Chondrocyte (in vitro differentiated cells): ENCODE measurements around the gene MLYCD. TPM values are rescaled to one million over a fixed set of nuclear protein-coding genes. Genes with fewer than 3 reads are reported as not detected.
A peak's percentile ranks its signal among the peaks of the same experiment; 100 is the strongest.

Experiments used
- DNase-seq: peaks from one replicate; pipeline ENCODE4 v3.0.0; 2021; ENCODE audit warnings: mixed read lengths, low spot score
- H3K27ac Mint-ChIP-seq: one replicate; pipeline ENCODE4 v1.8.0; 2021; ENCODE audit warnings: mild to moderate bottlenecking, moderate library complexity, mixed read lengths; ENCODE audit not compliant: unreplicated experiment
- H3K27me3 Mint-ChIP-seq: 2 replicates; pipeline ENCODE4 v1.8.0; 2021; ENCODE audit warnings: low read depth, mixed read lengths
- H3K36me3 Mint-ChIP-seq: 2 replicates; pipeline ENCODE4 v1.8.0; 2021; ENCODE audit warnings: low read depth, mixed read lengths
- H3K4me1 Mint-ChIP-seq: 2 replicates; pipeline ENCODE4 v1.8.0; 2021; ENCODE audit warnings: low read depth, mild to moderate bottlenecking, mixed read lengths
- H3K4me3 Mint-ChIP-seq: one replicate; pipeline ENCODE4 v1.8.0; 2021; ENCODE audit warnings: mild to moderate bottlenecking, moderate library complexity, mixed read lengths; ENCODE audit not compliant: unreplicated experiment
- H3K9me3 Mint-ChIP-seq: 2 replicates; pipeline ENCODE4 v1.8.0; 2021; ENCODE audit warnings: low read depth, mixed read lengths
- total RNA-seq: library from RNA; stranded (reverse); gene quantifications from 3 replicates; pipeline ENCODE4 v1.2.1, GENCODE V29; 2021
- TF ChIP-seq, protein P1 (sequence below): fragments of 200-600 bp; sonication (generic); IDR thresholded peaks from 2 replicates; pipeline ENCODE4 v1.5.0; 2021; ENCODE audit warnings: antibody characterized with exemption, mild to moderate bottlenecking, moderate library complexity

The MLYCD gene
- total RNA-seq, 1 donor from 2014 or later: 3.1 TPM

- no peak overlapping the region for H3K4me3 Mint-ChIP-seq
- peaks cover 6% of the 10 kb centered on the region for H3K4me1 Mint-ChIP-seq
- H3K9me3 Mint-ChIP-seq: peaks cover 10% of the 10 kb centered on the region
- TF ChIP-seq, protein P1, sequence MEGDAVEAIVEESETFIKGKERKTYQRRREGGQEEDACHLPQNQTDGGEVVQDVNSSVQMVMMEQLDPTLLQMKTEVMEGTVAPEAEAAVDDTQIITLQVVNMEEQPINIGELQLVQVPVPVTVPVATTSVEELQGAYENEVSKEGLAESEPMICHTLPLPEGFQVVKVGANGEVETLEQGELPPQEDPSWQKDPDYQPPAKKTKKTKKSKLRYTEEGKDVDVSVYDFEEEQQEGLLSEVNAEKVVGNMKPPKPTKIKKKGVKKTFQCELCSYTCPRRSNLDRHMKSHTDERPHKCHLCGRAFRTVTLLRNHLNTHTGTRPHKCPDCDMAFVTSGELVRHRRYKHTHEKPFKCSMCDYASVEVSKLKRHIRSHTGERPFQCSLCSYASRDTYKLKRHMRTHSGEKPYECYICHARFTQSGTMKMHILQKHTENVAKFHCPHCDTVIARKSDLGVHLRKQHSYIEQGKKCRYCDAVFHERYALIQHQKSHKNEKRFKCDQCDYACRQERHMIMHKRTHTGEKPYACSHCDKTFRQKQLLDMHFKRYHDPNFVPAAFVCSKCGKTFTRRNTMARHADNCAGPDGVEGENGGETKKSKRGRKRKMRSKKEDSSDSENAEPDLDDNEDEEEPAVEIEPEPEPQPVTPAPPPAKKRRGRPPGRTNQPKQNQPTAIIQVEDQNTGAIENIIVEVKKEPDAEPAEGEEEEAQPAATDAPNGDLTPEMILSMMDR: peak; percentile 58
- H3K36me3 Mint-ChIP-seq: peaks cover 5% of the 10 kb centered on the region
- DNase-seq: no peak
- H3K27ac Mint-ChIP-seq: no peak overlapping the region
- H3K27me3 Mint-ChIP-seq: peaks cover 16% of the 10 kb centered on the region
These were observed 11.8 kb upstream of the MLYCD start for GRCh38 chr16:83887080-83887479.

DNA sequence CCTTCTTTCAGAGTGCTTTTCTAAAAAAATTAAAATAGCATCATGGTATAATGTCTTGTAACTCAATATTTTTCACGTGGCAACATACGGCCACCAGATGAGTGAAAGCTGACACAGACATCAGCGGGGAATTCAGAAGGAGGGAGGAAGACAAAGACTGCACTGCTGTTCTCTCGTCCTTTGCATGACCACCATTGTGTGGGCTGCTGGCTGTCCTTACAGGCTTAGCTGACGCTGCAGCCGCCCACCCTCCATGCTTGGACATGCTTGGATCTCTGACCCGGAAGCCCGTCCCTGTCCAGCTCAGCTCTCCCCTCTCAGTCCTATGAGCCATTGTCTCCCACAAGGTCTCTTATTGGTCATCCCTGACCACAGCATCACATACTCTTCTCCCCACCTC is 11.4 kb upstream of the MLYCD start:
- H3K4me3 Mint-ChIP-seq: no peak overlapping the region
- peaks cover 6% of the 10 kb centered on the region for H3K4me1 Mint-ChIP-seq
- peaks cover 14% of the 10 kb centered on the region for H3K27me3 Mint-ChIP-seq
- no peak for DNase-seq
- peaks cover 5% of the 10 kb centered on the region for H3K36me3 Mint-ChIP-seq
- no peak overlapping the region for H3K27ac Mint-ChIP-seq
- TF ChIP-seq, protein P1: no peak
- H3K9me3 Mint-ChIP-seq: peaks cover 12% of the 10 kb centered on the region

GRCh38 chr16:83888672-83889044 is 10.3 kb upstream of the MLYCD start:
- Mint-ChIP-seq H3K4me1 (peaks cover 6% of the 10 kb centered on the region), H3K27ac (no peak overlapping the region), H3K36me3 (peaks cover 6% of the 10 kb centered on the region), H3K9me3 (peaks cover 15% of the 10 kb centered on the region), H3K4me3 (no peak overlapping the region), H3K27me3 (peaks cover 17% of the 10 kb centered on the region)
- TF ChIP-seq, protein P1: no peak
- no peak for DNase-seq

DNA sequence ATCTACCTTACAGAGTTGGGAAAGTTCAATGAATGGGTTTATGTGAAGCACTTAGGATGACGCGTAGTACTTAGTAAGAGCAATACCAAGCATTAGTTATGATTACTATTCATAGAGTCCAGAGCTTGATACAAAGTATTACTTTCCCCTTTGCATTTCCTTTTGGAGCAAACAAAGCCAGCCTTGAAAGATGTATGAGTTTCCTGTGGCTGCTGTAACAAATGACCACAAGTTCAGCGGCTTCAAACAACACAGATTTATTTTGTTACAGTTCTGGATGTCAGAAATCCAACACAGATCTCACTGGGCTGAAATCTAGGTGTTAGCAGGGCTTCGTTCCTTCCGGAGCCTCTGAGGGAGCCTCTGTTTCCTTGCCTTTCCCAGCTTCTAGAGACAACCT is 8.6 kb upstream of the MLYCD start:
- Mint-ChIP-seq H3K27me3 (peaks cover 22% of the 10 kb centered on the region), H3K36me3 (peaks cover 6% of the 10 kb centered on the region), H3K4me1 (peaks cover 6% of the 10 kb centered on the region)

DNA sequence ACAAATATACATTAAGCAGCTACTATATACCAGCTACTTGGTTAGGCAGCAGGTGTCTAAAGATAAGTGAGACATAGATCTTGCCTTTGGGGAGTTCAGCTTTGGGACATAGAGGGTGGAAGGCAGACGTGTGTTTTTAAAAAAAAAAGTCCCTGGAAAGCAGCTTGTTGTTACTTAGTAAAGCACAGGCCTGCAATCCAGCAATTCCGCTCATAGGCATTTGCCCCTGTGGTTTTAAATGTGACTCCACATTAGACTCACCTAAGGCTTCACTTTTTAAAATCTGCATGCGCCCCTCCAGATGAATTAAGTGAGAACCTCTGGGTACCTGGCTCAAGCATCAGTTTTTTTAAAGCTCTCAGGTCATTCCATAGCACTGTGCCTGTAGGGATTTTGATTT is 7.2 kb upstream of the MLYCD start:
- no peak for DNase-seq
- Mint-ChIP-seq H3K36me3 (peaks cover 6% of the 10 kb centered on the region), H3K27me3 (peaks cover 22% of the 10 kb centered on the region), H3K4me1 (peaks cover 6% of the 10 kb centered on the region), H3K9me3 (peaks cover 15% of the 10 kb centered on the region), H3K4me3 (no peak overlapping the region), H3K27ac (no peak overlapping the region)
- TF ChIP-seq, protein P1: no peak

More for the DNA sequence above, 8.6 kb upstream of the MLYCD start:
- Mint-ChIP-seq H3K9me3 (peaks cover 15% of the 10 kb centered on the region), H3K27ac (no peak overlapping the region), H3K4me3 (no peak overlapping the region)
- TF ChIP-seq, protein P1: no peak
- DNase-seq: no peak
